IMR-90 (cell line): Measurements from ENCODE around the gene LMO1. TPM values are rescaled to one million over a fixed set of nuclear protein-coding genes. Genes with fewer than 3 reads are reported as not detected.

Source experiments
- ATAC-seq: fragments of 200-7000 bp; cut with Tn5 transposase; 2 replicates; pipeline ENCODE4 v1.9.1; 2020; ENCODE audit warnings: low read depth, mild to moderate bottlenecking, moderate library complexity
- BruUV-seq: library from RNA; stranded (reverse); fragments of 400-500 nt; replicated peaks from 2 replicates; lab custom pipeline; 2021; lab: Mats Ljungman, UMichigan
- CTCF ChIA-PET: fragments of 300-600 bp; formaldehyde crosslinking; extraction: SDS; loops from one replicate; lab custom pipeline; 2021; ENCODE audit warnings: antibody characterized with exemption; lab: Yijun Ruan, JAX
- POLR2A ChIA-PET: fragments of 300-600 bp; sonication (Branson Sonifier 250); formaldehyde crosslinking; loops from one replicate; lab custom pipeline; 2022; ENCODE audit warnings: antibody characterized with exemption; ENCODE audit not compliant: unreplicated experiment; lab: Charles Lee
- DNase-seq: peaks from one replicate; pipeline ENCODE4 v3.0.0; 2013
- H2AFZ ChIP-seq: replicated peaks from 2 replicates; pipeline ENCODE3; 2013; ENCODE audit warnings: low read length, mild to moderate bottlenecking; ENCODE audit not compliant: poor library complexity
- H2AK5ac ChIP-seq: 2 replicates; pipeline ENCODE4 v1.6.1; 2013; ENCODE audit warnings: low read depth, low read length, inconsistent platforms
- H2AK9ac ChIP-seq: replicated peaks from 2 replicates; pipeline ENCODE3; 2013; ENCODE audit warnings: mild to moderate bottlenecking, low read depth, low read length, moderate library complexity; ENCODE audit not compliant: poor library complexity
- H2BK120ac ChIP-seq: 2 replicates; pipeline ENCODE4 v1.6.1; 2013; ENCODE audit warnings: low read depth, low read length, inconsistent platforms
- H2BK15ac ChIP-seq: 3 replicates; pipeline ENCODE4 v1.6.1; 2013; ENCODE audit warnings: low read depth, low read length, inconsistent platforms
- H2BK20ac ChIP-seq: 2 replicates; pipeline ENCODE4 v1.6.1; 2013; ENCODE audit warnings: low read depth, mild to moderate bottlenecking, inconsistent platforms, low read length, moderate library complexity
- H2BK5ac ChIP-seq: 2 replicates; pipeline ENCODE4 v1.6.1; 2013; ENCODE audit warnings: mild to moderate bottlenecking, low read depth, low read length, inconsistent platforms; ENCODE audit not compliant: poor library complexity, severe bottlenecking
- H3K14ac ChIP-seq: replicated peaks from 2 replicates; pipeline ENCODE4 v1.6.1; 2013; ENCODE audit warnings: low read depth, low read length, inconsistent platforms
- H3K18ac ChIP-seq: 2 replicates; pipeline ENCODE4 v1.6.1; 2013; ENCODE audit warnings: low read depth, low read length, control low read depth
- H3K23ac ChIP-seq: 2 replicates; pipeline ENCODE4 v1.6.1; 2013; ENCODE audit warnings: low read depth, low read length, inconsistent platforms
- H3K27ac ChIP-seq: 2 replicates; pipeline ENCODE4 v1.5.1; 2013; ENCODE audit warnings: mild to moderate bottlenecking, control low read depth, low read length; ENCODE audit not compliant: insufficient read depth
- H3K27me3 ChIP-seq: 2 replicates; pipeline ENCODE4 v1.6.1; 2013; ENCODE audit warnings: low read length; ENCODE audit not compliant: control insufficient read depth, insufficient read depth
- H3K36me3 ChIP-seq: 2 replicates; pipeline ENCODE4 v1.6.1; 2013; ENCODE audit warnings: low read length, mixed read lengths; ENCODE audit not compliant: control insufficient read depth, insufficient read depth
- H3K4ac ChIP-seq: 2 replicates; pipeline ENCODE4 v1.6.1; 2013; ENCODE audit warnings: low read depth, low read length, inconsistent platforms
- H3K4me1 ChIP-seq: 2 replicates; pipeline ENCODE4 v1.6.1; 2013; ENCODE audit warnings: low read length, mixed read lengths; ENCODE audit not compliant: control insufficient read depth, insufficient read depth
- H3K4me2 ChIP-seq: 2 replicates; pipeline ENCODE4 v1.6.1; 2013; ENCODE audit warnings: low read depth, mild to moderate bottlenecking, control low read depth, low read length, moderate library complexity
- H3K4me3 ChIP-seq: 2 replicates; pipeline ENCODE4 v1.5.1; 2013; ENCODE audit warnings: low read depth, mild to moderate bottlenecking, control low read depth, low read length, moderate library complexity; ENCODE audit not compliant: insufficient read depth
- H3K56ac ChIP-seq: 2 replicates; pipeline ENCODE4 v1.6.1; 2013; ENCODE audit warnings: low read length, inconsistent platforms; ENCODE audit not compliant: insufficient read depth; ENCODE audit errors: extremely low read depth
- H3K79me1 ChIP-seq, 2 experiments: 2 replicates each; pipeline ENCODE4 v1.6.1; 2013; ENCODE audit warnings: low read length in 2 of 2, inconsistent platforms in 1 of 2, low read depth in 1 of 2
- H3K9ac ChIP-seq: 2 replicates; pipeline ENCODE4 v1.6.1; 2013; ENCODE audit warnings: low read depth, low read length, control low read depth
- H3K9me1 ChIP-seq: 2 replicates; pipeline ENCODE4 v1.6.1; 2013; ENCODE audit warnings: low read length, inconsistent platforms; ENCODE audit not compliant: insufficient read depth
- H3K9me3 ChIP-seq: 2 replicates; pipeline ENCODE4 v1.6.1; 2013; ENCODE audit warnings: low read length; ENCODE audit not compliant: control insufficient read depth, insufficient read depth
- H4K20me1 ChIP-seq: 2 replicates; pipeline ENCODE4 v1.6.1; 2013; ENCODE audit warnings: low read length, inconsistent platforms; ENCODE audit not compliant: insufficient read depth
- H4K5ac ChIP-seq: 2 replicates; pipeline ENCODE4 v1.6.1; 2013; ENCODE audit warnings: mild to moderate bottlenecking, low read depth, low read length, control low read depth
- H4K8ac ChIP-seq, 2 experiments: 2 replicates each; pipeline ENCODE4 v1.6.1; 2013; ENCODE audit warnings: low read depth in 2 of 2, low read length in 2 of 2, control low read depth in 1 of 2, inconsistent platforms in 1 of 2
- H4K91ac ChIP-seq: 2 replicates; pipeline ENCODE4 v1.6.1; 2013; ENCODE audit warnings: low read depth, low read length, inconsistent platforms; ENCODE audit not compliant: insufficient read depth
- BHLHE40 ChIP-seq: fragments of 150-350 bp; IDR thresholded peaks from 2 replicates; pipeline ENCODE4 v1.6.1; 2016; ENCODE audit warnings: mild to moderate bottlenecking, low read depth, low read length
- CHD1 ChIP-seq: IDR thresholded peaks from 2 replicates; pipeline ENCODE4 v1.6.1; 2012; ENCODE audit warnings: low read depth, low read length, improper control_type of control experiment
- SMC3 ChIP-seq: fragments of 150-350 bp; IDR thresholded peaks from 2 replicates; pipeline ENCODE4 v1.6.1; 2016; ENCODE audit warnings: low read depth, mild to moderate bottlenecking, antibody characterized with exemption, low read length, moderate library complexity
- WGBS, 2 experiments: methylation state at CpG; one replicate each; pipeline versions ENCODE4 v1.1.5 to v1.1.7; 2013; ENCODE audit warnings: missing lambda C conversion rate in 2 of 2; ENCODE audit not compliant: insufficient read length in 1 of 2; ENCODE audit errors: extremely low coverage in 2 of 2; 5-methylcytosine and 5-hydroxymethylcytosine counted together
- dilution Hi-C: fragments of 300-500 bp; cut with HindIII; formaldehyde crosslinking; loops from one replicate; pipeline ENCODE4 v1.14.3; 2018; ENCODE audit warnings: low sequenced_read_pairs; ENCODE audit not compliant: unreplicated experiment
- in situ Hi-C: fragments of 300-500 bp; cut with MboI; formaldehyde crosslinking; loops from 3 replicates; pipeline ENCODE4 v1.14.3; 2019; ENCODE audit warnings: low sequenced_read_pairs, inconsistent platforms, mixed read lengths
- intact Hi-C: fragments of 100-400 bp; cut with micrococcal nuclease; formaldehyde crosslinking; loops from 2 replicates; pipeline ENCODE4 v1.10.0; 2022
- polyA plus RNA-seq, 3 experiments: library from polyadenylated mRNA; depleted of rRNA; stranded (reverse); fragments of >200 nt; gene quantifications; 2 replicates each; pipeline ENCODE4 v1.2.3, GENCODE V29; 2012; ENCODE audit warnings: low replicate concordance in 1 of 3
- total RNA-seq: library from RNA; depleted of rRNA; stranded (reverse); fragments of >200 nt; gene quantifications from 2 replicates; pipeline ENCODE4 v1.2.3, GENCODE V29; 2012

Gene LMO1
- total and polyA plus RNA-seq, 2 of the 4 experiments (the other 2 are of a cell fraction) = not detected

GRCh38 chr11:8269636-8270035 is 6.0 kb upstream of the LMO1 start:
- H3K56ac ChIP-seq = no peak overlapping the region
- no peak overlapping the region for H3K4me3 ChIP-seq
- no peak overlapping the region for H2BK120ac ChIP-seq
- H3K9ac ChIP-seq = no peak overlapping the region
- no peaks in the 10 kb centered on the region for H3K79me1 ChIP-seq
- WGBS, 2 experiments = no CpG with 5 or more reads among the region's 5 CpGs
- H4K20me1 ChIP-seq = no peaks in the 10 kb centered on the region
- ChIA-PET POLR2A (no interaction called here), CTCF (no interaction called here)
- no peak overlapping the region for H3K23ac ChIP-seq
- H2AK9ac ChIP-seq = no peak overlapping the region
- DNase-seq = no peak
- no peak overlapping the region for H3K4me2 ChIP-seq
- H4K5ac ChIP-seq = no peak overlapping the region
- H3K18ac ChIP-seq = no peak overlapping the region
- H4K91ac ChIP-seq = no peak overlapping the region
- H2BK5ac ChIP-seq = no peak overlapping the region
- no peak overlapping the region for H2AFZ ChIP-seq
- no peak overlapping the region for H2BK15ac ChIP-seq
- H3K9me3 ChIP-seq = no peaks in the 10 kb centered on the region
- dilution Hi-C loops = no loop called here
- H3K9me1 ChIP-seq = no peaks in the 10 kb centered on the region
- H3K14ac ChIP-seq = no peak overlapping the region
- no peak overlapping the region for H2AK5ac ChIP-seq
- TF ChIP-seq SMC3 (no peak), BHLHE40 (no peak), CHD1 (no peak)
- no peaks in the 10 kb centered on the region for H3K36me3 ChIP-seq
- peaks cover 63% of the 10 kb centered on the region for H3K27me3 ChIP-seq
- no peak for ATAC-seq
- no peak overlapping the region for H3K4ac ChIP-seq
- in situ Hi-C loops = no loop called here
- H4K8ac ChIP-seq = no peak overlapping the region
- no TSS peak for BruUV-seq
- H3K27ac ChIP-seq = no peak overlapping the region
- H3K4me1 ChIP-seq = no peaks in the 10 kb centered on the region; the same call in 1 of the 2 replicates
- intact Hi-C loops = no loop called here
- H2BK20ac ChIP-seq = no peak overlapping the region
